ENCODE results near the gene MAST3.

Gene MAST3

DNA sequence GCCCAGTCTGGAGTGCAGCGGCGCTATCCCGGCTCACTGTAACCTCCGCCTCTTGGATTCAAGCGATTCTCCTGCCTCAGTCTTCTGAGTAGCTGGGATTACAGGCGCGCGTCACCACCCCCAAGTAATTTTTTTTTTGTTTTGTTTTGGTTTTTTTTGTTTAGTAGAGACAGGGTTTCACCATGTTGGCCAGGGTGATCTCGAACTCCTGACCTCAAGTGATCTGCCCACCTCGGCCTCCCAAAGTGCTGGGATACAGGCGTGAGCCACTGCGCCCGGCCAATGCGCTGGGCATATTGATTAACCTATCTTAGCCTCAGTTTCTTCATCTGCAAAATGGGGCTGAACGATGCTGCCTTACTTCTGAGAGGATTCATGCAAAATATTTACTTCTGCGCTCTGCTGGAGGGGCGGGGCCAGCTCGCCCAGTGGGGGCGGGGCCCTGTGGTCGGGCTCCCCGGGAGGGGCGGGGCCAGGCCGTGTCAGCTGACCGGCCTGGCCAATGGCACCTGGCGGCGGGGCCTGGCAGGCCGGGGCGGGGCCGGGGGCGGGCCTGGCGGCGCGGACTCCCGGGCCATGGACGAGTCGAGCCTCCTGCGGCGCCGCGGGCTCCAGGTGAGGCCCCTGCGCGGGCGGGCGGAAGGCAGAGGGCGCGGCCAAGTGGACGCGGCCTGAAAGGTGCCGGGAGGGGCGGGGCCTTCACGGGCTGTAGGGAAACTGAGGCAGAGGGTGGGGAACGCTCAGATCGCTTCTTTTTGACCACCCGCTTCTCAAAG is at the start of gene MAST3:
TSS of gene MAST3 (plus strand) at position 562 of the 776 bp plus-strand sequence. CDS start at position 577, 15 bp downstream.
- peak; percentile 95 for DNase-seq

DNA sequence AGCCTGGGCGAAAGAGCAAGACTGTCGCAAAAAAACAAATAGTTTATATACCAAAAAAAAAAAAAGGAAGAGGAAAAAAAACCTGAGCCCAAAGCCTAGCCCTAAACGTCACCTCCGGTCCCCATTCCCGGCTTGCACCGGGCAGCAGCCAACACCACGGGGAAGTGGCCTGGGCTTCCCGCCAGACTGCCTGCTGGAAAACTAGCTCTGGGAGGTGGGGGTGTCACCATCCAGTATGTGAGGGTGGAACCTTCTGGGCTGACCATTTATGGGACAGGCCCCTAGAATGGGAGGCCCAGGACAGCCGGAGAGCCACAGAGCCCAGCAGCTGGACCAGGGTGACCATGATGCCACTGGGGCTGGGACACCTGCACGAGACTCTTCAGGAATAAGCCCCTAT is 48.2 kb upstream of the MAST3 start:
- DNase-seq = no peak

DNA sequence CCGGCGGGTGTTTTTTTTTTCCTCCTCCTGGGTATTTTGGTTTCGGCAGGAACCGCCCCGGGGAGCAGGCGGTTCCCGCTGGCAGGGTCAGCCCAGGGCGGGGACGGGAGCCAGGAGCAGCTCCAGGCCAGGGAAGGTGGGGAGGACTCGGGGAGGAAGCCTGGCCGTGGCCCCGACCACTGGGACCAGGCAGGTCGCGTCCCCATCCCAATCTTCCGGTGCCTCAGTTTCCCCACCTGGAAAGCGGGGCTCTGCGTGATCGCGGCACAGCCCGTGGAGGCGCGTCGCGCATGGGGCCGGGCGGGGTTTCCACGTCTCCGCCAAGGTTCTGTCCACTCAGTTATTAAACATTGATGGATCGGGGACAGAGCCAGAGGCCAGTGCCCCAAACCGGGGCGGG is 45.7 kb upstream of the MAST3 start:
- no peak for DNase-seq

DNA sequence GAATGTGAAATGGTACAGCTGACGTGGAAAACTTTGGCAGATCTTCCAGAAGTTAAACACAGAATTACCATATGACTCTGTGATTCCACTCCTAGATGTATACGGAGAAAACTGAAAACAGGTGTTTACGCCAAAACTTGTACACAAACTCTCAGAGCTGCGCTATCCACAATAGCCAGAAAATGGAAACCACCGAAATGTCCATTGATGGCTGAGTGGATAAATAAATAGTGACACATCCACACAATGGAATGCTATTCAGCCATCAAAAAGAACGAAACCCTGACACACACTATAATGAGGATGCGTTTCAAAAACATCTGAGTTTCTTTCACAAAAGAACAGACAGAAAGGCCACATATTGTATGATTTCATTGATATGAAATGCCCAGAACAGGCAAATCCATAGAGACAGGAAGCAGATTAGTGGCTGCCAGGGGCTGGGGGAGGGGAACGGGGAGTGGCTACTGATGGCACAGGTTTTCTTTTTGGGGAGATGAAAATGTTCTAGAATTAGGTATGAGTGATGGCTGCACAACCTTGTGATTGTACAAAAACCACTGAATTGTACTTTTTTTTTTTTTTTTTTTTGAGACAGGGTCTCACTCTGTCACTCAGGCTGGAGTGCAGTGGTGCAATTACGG is 43.9 kb upstream of the MAST3 start:
- no peak for DNase-seq

GRCh38 chr19:18055967-18056366 is 41.6 kb upstream of the MAST3 start:
- no peak for DNase-seq

GRCh38 chr19:18057557-18057956 is 40.0 kb upstream of the MAST3 start:
- no peak for DNase-seq

- peak; percentile 84 for DNase-seq
Measured at GRCh38 chr19:18058208-18059009, 39.2 kb upstream of the MAST3 start.

DNA sequence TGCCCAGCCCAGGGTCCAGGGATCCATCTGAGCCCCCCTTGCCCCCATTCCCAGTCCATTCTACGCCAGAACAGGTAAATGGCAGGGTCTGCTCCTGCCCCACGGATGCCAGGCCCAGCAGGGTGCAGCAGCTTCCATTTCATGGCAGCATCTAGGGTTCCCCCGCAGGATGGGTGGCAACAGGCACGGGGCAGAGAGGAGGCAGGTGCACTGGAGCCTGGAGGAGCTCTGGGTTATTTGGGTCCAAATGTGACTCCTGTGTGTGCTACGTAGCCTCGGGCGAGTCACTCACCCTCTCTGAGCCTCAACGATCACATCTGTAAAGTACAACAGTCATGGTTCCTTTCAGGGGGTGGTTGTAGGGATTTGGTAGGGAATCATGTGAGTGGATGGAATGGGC is 38.3 kb upstream of the MAST3 start:
- DNase-seq = no peak

DNA sequence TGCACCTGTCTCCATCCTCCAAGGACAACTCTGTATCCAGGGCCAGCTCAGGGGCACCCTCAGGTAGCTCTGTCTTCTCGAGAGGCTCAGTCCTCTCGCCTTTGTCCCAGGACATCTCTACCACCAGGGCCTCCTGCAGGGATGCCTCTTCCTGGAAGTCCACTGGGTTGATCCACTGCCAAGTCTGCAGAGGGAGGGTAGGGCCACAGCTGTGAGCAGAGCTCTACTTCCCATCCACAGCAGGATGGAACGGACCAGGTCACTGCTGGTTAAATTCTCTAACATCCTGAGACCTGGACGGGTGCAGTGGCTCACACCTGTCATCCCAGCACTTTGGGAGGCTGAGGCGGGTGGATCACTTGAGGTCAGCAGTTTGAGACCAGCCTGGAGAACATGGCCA is 37.7 kb upstream of the MAST3 start:
- no peak for DNase-seq

DNA sequence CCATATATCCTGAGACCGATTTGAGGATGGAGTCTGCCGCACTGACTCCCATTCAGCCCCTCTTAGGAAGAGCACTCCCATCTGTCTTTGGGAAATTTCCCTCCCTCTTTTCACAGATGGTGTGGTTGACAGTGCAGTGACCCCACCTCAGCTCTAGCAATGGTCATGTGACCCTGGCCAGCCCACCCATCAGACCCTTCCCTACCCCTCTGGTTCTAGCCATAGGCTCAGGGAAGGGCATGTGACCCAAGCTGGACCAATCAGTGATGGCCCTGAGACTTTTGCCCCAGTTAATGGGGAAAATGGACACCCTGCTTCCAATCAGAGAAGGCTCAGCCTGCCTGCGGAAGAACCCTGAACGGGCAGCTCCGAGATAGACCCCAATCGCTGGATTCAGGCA is 37.1 kb upstream of the MAST3 start:
- DNase-seq = no peak

DNA sequence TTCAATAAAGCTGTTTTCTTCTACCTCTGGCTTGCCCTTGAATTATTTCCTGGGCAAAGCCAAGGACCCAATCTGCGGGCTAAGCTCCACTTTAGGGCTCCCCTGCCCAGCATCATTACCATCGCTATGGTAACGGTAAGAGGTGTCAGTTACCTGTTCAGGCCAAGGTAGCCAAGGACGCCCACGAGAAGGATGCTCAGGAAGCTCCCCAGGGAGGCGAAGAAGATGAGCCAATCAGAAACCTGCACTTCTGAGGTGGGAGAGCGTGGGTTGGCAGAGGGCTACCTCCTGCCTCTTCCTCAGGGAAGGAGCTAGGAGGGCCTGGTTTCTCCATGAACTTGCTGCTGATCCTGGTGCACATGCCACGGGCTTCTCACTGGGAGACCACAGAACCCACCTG is 35.5 kb upstream of the MAST3 start:
- no peak for DNase-seq

- peak; percentile 50 for DNase-seq
Measured at GRCh38 chr19:18063463-18063862, 34.1 kb upstream of the MAST3 start.

GRCh38 chr19:18065173-18065495 is 32.4 kb upstream of the MAST3 start:
- no peak for DNase-seq

DNA sequence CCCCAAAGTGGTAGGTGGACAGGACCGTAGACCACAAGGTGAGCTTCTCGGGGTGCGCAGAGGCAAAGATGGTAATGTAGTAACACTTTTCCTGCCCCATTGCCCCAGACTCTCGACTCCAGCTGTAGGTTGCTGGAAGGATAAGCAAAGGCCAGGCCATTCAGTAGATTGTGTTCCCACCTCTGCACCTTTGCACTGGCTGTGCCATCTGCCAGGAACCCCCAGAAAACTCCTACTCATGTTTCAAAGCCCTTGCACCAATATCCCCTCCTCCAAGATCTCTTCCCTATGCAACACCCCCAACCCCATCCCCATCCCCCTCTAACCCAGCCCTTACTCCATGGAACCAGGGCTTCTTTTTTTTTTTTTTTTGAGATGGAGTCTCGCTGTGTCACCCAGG is 29.2 kb upstream of the MAST3 start:
- DNase-seq = no peak

DNA sequence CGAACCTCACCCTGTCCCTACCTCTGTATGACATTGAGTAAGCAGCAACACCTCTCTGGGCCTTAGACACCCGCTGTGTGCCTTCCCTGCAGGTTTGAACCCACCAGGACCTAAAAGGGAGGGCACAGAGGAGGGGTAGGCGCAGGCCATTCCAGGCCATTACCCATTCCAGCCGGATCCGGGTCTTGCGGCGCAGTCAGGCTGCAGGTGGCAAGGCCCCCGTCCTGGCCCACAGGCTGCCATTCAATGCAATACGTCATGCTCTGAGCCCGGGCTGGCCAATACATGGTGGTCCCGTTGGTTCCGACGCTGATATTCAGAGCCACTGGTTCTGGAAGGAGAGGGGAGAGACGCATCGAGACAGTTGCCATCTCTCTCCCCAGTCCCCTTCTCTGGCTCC is 28.2 kb upstream of the MAST3 start:
- DNase-seq = no peak

- no peak for DNase-seq
Measured at GRCh38 chr19:18070181-18070580, 27.4 kb upstream of the MAST3 start.

- no peak for DNase-seq
Measured at GRCh38 chr19:18072335-18072734, 25.2 kb upstream of the MAST3 start.

- no peak for DNase-seq
Measured at GRCh38 chr19:18073197-18073596, 24.4 kb upstream of the MAST3 start.

GRCh38 chr19:18074192-18074591 is 23.4 kb upstream of the MAST3 start:
- no peak for DNase-seq

GRCh38 chr19:18083929-18084684 is 13.5 kb upstream of the MAST3 start:
- DNase-seq = no peak

DNA sequence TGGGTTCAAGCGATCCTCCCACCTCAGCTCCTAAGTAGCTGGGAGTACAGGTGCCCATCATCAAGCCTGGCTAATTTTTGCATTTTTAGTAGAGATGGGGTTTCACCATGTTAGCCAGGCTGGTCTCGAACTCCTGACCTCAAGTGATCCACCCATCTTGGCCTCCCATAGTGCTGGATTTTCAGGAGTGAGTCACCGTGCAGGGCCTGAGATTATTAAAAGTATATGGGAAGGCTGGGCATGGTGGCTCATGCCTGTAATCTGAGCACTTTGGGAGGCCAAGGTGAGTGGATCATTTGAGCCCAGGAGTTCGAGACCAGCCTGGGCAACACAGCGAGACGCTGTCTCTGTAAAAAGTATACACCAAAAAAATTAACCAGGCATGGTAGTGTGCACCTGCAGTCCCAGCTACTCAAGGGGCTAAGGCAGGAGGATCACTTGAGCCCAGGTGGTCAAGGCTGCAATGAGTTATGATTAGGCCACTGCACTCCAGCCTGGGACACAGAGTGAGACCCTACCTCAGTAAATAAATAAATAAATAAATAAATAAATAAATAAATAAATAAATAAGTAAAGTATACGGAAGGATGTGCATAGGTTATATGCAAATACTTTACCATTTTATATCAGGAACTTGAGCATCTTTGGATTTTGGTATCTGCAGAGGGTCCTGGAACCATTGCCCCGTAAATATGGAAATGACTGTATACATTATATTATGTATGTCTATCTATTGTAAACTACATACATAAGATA is 11.7 kb upstream of the MAST3 start:
- DNase-seq = no peak

DNA sequence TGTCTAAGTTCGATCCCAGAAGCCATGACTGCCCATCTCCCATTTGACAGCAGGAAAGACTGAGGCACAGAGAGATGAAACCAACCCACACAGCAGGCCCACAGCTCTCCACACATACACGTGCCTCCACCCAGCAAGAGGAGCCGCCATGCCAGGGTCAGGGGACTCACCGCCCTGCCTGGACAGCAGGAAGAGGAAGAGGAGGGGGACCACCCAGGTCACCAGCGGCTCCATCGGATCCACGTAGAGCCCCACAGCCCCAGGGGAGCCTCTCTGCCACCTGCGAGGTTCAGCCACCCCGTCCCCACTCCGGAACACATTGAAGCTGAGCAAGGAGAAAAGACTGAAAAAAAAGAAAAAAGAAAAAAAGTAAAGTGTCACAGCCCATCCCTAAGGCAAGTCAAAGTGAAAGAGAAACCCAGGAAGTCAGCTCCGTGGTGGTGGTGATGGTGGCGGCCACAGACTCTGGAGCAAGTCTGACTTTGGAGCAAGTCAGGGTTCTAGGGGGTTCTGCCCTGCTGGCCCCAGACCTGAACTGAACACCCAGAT is 10.9 kb upstream of the MAST3 start, which contains the start of gene IL12RB1:
TSS of gene IL12RB1 (minus strand) at position 345 of the 549 bp plus-strand sequence. CDS start at position 234, 111 bp downstream.
- DNase-seq = peak; percentile 73
